RWPE1 (cell line): Measurements from ENCODE around the gene HTT.

ENCODE experiments used
- CTCF ChIA-PET: fragments of 350-600 bp; sonication (Branson Sonifier 250); formaldehyde crosslinking; extraction: SDS; loops from one replicate; lab custom pipeline; 2021; lab: Yijun Ruan, JAX
- POLR2A ChIA-PET: fragments of 400-600 bp; formaldehyde crosslinking; extraction: SDS; loops from one replicate; lab custom pipeline; 2020; ENCODE audit warnings: antibody characterized with exemption; ENCODE audit not compliant: low non-redundant PET; lab: Yijun Ruan, JAX
- DNase-seq: peaks from one replicate; pipeline ENCODE4 v3.0.0; 2012; ENCODE audit warnings: low spot score
- H3K27ac ChIP-seq: fragments of 450-650 bp; 2 replicates; pipeline ENCODE4 v1.5.1; 2017
- CTCF ChIP-seq: fragments of 450-650 bp; conservative IDR thresholded peaks from 2 replicates; pipeline ENCODE4 v1.5.1; 2017; ENCODE audit warnings: low read depth, mild to moderate bottlenecking

The HTT gene

DNA sequence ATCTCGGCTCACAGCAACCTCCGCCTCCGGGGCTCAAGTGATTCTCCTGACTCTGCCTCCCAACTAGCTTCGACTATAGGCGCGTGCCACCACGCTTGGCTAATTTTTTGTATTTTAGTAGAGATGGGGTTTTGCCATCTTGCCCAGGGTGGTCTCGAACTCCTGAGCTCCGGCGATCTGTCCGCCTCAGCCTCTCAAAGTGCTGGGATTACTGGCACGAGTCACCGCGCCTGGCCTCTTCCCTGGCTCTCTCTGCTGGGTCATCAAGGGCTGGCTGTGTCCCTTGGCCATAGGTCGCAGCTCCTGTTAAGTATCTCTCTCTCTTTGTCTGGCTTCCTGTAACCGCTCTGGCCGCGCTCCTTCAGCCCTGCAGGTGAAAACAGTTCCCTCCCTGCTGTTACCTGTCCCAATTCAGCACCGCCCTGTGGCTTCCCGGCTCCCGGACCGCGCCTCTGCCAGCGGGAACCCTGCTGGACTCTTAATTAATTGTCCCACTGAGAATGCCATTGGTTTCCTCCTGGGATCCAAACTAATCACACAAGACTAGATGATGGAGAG lies 217.0 kb downstream of the HTT start:
- ChIA-PET POLR2A (no interaction called here), CTCF (interaction anchor here (0.6 kb wide), 1 partner anchor 11 kb away, joined by 6 read pairs; no protein-coding TSS in a partner anchor)
- peak overlapping the region; percentile 92 for H3K27ac ChIP-seq
- DNase-seq, result peak; percentile 16
- TF ChIP-seq CTCF, result no peak

GRCh38 chr4:3291969-3292570 lies 217.6 kb downstream of the HTT start:
- peak; percentile 28 for DNase-seq
- CTCF ChIA-PET, result interaction anchor here (0.6 kb wide), 1 partner anchor 26 kb away, joined by 3 read pairs; no protein-coding TSS in a partner anchor
- peak overlapping the region; percentile 92 for H3K27ac ChIP-seq
- TF ChIP-seq CTCF, result no peak
- POLR2A ChIA-PET, result no interaction called here

DNA sequence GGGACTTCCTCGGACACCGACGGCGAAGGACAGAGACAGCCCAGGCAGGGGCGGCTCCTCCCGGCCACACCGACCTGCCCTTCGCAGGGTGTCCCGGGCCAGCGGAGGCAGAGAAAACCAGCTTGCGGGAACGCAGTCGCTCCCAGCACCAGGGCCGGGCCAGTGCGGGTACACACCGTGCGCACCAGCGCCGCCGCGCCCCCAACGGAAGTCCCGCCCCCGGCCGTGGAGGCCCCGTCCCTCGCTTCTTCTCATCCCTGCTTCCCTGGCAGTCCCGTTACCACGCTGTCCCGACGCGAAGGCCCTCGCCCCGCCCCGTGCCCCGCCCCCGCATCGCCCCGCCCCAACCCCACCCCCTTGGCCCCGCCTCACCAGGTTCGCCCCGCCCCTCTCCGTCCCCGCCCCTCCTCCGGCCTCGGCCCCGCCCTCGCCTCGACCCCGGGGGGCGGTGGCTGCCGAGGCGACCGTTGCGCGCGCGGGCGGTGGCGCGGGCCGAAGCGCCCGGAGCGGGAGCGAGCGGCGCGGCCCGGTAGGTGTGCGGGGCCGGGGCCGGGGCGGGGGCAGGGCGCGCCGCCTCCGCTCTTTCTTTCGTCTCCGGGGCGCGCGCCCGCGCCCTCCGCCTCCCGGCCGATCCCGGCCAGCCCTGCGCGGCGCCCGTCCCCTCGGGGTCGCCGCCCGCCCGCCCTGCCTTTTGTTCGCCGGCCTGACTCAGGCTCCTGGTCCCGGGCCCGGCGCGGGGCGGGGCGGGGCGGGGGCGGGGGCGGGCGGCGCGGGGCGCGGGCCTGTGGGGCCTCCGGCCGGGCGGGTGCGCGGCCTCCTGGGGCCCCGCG lies 218.3 kb downstream of the HTT start, which contains the start of gene RGS12:
TSS of gene RGS12 (plus strand) at position 451 of the 830 bp plus-strand sequence. CDS start 23,150 bp downstream, outside the sequence.
- no peak for TF ChIP-seq CTCF
- CTCF ChIA-PET, result interaction anchor here (0.6 kb wide), 1 partner anchor 27 kb away, joined by 3 read pairs; no protein-coding TSS in a partner anchor
- POLR2A ChIA-PET, result interaction anchor here (0.8 kb wide), 1 partner anchor 148 kb away, joined by 8 read pairs; no protein-coding TSS in a partner anchor
- peak within 1 kb of the TSS; percentile 92 for H3K27ac ChIP-seq
- DNase-seq, result peak; percentile 95
